ENCODE results near the gene CREB3L2.
"Not testable (repeated sequence)": the region's sequence is repeated elsewhere in the genome, so short reads cannot be mapped to it uniquely, and the experiment has no call there.

CREB3L2 gene

DNA sequence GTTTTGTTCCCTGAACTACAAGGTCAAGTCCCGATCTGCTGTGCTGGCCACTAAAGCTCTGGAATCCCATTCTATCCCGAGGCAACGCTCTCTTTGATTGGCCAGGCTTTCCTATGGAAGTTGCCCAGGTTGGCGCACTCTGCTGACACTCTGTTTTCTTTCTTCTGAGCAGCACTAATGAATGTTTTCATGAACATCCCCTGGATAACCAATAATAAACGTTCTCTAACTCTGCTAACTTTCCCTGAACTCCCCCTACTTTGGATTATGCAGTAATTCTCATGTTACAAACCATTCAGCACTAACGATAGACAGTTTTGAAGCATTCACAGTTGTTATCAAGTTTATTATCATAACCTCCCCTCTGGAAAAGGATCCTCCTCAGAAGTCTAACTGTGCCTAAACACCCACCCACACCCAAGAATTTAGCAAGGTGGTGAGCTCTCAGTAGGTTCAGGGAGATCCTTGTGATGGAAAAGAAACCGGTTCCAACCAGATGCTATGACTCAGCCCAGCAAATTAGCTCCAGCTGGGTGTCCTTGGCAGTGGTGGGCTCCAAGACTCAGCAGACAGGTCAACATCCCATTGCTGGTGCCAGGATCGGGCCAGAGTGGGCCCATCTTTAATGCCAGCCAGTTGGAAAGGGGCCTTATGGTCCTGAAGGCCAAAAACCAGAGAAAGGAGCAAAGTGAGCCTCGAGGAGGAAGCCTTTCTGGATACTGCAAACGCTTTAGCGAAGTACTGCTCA is 68.4 kb downstream of the CREB3L2 start:
- DNase-seq (ENCODE audit: low read depth in 3 of 3) = no peak

DNA sequence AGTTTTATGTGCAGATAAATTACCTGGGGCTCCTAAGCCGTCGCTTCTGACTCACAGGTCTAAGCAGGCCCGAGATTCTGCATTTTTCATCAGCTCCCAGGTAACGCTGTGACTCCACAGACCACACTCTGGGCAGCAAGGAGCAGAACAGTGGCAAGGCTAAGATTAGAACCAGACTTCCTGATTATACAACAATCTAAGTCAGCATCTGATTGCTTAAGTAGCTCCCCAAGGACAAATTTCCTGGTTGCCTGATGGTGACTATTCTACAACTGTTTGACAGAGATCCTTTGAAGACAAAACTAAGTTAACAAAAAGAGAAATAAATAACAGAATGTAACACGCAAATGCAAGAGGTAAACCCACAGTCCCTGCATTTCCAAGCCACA is 69.0 kb downstream of the CREB3L2 start:
- no peak for DNase-seq (ENCODE audit: low read depth in 3 of 3)

DNA sequence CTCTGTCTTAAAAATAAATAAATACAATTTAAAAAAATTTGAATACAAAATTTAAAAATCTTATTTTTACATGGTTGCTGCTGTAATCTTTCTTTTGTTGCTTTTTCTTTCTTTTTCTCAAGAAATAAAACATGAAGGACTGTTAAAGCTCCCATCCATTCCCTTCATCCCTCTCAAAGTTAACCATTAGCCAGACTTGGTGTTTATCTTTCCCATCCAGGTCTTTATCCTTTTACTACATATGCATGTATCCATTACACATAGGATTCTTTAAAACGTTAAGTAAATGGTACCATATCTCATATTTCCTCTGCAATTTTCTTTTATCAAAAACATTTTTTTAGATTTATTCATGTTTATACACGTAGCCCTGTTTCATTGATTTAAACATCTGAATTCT is 70.1 kb downstream of the CREB3L2 start:
- no peak for DNase-seq (ENCODE audit: low read depth in 3 of 3)

DNA sequence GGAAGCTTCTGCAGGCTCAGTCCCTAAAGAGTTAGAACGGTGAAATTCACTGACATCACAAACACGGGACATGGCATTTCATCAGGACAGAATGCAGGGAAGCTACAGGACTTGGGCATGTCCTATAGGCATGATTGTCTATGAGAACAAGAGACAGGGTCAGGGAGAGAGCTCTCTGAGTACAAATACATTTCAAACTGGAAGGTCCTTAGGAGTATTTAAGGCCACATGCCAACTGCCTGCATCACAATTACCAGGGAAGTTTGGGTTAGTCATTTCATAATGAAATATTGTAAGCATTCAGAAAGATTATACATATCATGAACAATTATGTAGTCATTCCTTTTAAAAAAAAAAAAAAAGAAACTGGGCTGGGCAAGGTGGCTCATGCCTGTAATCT is 71.3 kb downstream of the CREB3L2 start:
- DNase-seq (ENCODE audit: low read depth in 3 of 3) = no peak

DNA sequence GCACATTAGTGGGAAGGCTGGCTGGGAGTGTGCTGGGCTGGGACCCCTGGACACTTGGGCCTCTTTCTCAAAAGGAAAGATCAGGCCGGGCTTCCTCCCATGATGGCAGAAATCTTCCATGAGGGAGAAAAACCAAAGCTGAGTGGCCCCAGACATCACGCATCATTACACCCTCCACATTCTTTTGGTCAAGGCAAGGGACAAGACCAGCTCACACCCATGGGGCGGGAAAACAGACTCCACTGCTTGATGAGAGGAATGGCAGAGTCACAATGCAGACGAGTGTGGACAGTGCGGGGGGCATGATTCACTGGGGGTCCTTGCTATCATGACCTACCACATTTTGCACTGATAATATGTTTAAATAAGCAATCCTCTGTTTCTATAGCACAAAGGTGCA is 73.3 kb downstream of the CREB3L2 start:
- no peak for DNase-seq (ENCODE audit: low read depth in 3 of 3)

DNA sequence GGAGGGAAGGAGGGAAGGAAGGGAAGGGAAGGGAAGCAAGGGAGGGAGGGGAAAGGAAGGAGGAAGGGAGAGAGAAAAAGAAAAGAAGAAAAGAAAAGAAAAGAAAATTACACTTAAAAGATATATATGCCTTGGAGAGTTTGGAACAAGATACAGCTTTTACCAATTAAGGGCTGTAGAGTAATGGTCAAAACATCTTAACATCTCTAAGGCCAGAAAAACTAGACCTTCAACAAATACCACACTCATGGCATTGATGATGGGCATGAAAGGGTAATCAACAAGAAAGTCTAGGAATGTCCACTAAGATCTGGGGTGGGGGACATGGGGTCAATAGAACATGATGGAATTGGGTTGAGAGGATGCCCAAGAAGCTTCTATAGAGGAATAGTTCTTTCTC is 74.5 kb downstream of the CREB3L2 start:
- no peak for DNase-seq (ENCODE audit: low read depth in 3 of 3)

DNA sequence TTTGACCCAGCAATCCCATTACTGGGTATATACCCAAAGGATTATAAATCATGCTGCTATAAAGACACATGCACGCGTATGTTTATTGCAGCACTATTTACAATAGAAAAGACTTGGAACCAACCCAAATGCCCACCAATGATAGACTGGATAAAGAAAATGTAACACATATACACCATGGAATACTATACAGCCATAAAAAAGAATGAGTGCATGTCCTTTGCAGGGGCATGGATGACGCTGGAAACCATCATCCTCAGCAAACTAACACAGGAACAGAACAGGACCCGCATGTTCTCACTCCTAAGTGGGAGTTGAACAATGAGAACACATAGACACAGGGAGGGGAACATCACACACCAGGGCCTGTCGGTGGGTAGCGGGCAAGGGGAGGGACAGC is 75.7 kb downstream of the CREB3L2 start:
- DNase-seq (ENCODE audit: low read depth in 3 of 3) = not testable (repeated sequence)

DNA sequence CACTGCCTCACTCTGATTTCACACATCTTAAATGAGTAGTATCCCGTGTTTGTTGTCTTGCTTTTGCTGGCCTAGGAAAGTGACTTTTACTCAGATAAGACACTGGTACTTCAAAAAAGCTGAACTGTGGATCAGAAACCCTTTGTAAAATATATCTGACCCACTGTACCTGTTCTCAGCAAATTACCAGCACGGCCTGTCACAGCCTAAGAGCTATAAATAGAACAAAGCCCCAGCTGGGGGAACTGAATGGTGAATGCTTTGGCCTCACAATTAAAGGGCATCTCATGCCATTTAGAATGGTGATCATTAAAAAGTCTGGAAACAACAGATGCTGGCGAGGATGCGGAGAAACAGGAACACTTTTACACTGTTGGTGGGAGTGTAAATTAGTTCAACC is 76.1 kb downstream of the CREB3L2 start:
- DNase-seq (ENCODE audit: low read depth in 3 of 3) = no peak

DNA sequence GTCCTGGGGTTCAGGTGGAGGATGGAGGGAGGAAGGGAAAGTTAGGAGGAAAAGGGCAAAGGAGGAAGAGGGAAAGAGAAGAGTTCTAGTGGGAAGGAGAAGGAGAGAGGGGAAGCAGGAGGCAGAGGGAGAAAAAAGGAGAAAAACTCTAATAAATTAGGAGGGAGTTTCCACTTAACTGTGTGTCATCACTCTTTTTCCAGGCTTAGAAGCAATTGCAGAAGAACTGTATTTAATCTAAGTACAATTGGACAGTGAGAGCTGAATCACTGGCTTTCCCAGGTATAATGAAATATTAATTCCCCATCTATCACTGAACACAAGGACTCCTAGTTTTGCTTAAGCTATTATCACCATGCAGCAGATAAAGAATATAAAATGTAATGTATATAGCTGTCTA is 76.8 kb downstream of the CREB3L2 start:
- DNase-seq (ENCODE audit: low read depth in 3 of 3) = no peak

DNA sequence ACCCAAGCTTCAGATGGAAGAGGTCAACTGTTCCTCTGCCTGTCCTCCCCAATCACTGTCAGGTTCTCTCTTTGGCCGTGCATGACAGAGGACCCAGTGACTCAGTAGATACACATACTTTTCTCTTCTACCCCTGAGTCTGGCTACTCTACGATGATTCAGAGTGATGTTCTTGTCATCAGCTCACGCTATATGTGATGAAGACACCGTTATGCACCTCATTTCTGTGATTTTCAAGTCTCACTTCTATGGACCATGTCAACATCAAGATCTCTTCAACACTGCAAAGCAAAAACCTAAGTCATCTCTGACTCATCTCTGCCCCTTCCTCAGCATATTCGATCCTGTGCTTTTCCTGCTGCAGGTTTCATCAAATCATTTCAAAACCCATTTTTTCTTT is 78.5 kb downstream of the CREB3L2 start:
- no peak for DNase-seq (ENCODE audit: low read depth in 3 of 3)

DNA sequence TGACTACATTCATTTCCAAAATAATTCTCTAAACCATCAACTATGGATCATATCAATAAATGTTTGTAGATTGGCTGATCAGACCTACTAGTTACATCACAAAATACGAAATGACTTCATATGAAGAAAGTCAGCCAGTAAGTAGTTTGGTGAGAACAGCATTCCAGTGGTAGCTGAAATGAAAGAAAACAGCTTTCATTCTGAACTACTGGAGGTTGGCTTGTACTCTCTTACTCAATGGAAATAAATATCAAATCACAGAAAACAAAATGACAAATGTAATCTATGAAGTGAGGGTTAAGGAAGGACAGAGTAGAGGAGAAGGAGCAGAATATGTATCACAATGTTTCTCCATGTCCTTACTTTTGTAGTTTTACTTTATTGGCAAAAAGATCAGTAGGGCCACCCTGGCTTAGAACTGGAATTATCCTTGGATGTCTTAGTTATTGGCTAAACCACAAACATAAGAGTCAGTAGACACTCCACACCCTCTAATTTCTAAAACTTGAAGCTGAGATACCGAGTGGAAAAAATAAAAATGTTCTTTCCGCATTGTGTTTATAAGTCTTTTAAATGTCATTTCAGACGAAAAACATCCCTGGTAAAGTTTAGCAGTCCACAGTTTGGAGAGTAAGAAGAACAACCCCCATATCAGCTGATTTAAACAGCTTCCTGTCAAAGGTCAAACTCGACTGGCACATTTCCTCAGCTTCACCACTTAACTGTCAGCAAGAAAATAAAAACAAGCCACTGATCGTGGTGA is 81.1 kb downstream of the CREB3L2 start:
- DNase-seq (ENCODE audit: low read depth in 3 of 3) = no peak

DNA sequence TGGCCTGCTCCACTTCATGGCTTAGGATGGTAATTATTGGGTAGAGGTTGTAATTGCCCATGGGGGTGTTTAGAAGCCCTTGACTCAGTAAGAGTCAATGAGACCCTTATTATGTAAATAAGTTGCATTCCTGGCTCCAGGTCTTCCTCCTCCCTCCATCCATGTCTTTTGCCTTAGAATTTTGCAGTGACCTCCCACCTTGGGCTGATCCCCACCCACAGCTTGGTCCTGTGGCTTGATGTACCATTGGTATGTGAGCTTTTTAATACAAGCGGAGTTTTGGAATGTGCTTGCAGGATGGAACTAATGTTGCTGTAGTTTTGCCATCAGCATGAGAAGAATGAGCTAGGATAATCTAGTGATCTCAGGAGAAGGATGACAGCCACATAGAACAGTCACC is 81.9 kb downstream of the CREB3L2 start:
- no peak for DNase-seq (ENCODE audit: low read depth in 3 of 3)

DNA sequence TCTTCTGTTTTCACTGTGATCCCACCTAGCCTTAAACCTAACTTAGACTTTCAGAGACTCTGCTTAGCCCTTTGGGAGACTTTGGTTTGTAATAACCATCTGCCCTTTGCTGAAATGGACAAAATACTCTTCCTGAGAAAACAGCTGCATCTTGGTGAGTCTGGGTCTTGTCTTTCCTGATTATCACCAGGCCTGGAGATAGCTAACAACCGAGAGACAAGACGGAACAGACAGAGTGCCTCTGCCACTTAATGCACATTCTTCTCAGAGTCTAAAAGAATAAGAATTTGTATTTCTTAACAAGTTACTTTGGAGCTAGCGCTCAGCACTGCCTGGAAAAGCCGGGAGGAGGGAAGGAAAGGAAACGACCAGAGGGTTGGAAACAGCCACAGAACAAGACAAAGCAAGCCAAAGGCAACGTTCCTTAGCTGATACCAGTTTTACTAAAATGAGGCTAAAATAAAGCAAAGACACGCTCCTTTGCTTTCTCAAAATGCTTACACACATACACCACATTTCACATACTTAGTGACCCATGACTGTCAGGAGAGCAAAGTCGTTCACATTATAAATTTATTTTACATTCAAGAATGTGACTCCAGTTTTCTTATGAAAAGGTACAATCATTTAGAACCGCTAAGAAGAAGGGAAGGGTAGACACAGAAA is 84.8 kb downstream of the CREB3L2 start:
- DNase-seq (ENCODE audit: low read depth in 3 of 3) = no peak

DNA sequence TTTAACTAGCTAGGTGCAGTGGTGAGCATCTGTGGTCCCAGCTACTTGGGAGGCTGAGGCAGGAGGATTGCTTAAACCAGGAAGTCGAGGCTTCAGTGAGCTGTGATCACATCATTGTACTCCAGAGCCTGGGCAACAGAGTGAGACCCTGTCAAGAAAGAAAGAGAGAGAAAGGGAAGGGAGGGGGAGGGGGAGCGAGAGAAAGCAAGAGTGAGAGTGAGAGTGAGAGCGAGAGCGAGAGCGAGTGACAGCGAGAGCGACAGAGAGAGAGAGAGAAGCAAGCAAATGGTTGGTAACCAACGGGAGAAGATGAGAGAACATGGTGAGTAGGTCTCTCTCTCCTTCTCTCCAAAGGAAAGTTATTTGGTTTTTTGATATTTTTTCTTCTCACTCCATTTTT is 85.3 kb downstream of the CREB3L2 start:
- no peak for DNase-seq (ENCODE audit: low read depth in 3 of 3)

DNA sequence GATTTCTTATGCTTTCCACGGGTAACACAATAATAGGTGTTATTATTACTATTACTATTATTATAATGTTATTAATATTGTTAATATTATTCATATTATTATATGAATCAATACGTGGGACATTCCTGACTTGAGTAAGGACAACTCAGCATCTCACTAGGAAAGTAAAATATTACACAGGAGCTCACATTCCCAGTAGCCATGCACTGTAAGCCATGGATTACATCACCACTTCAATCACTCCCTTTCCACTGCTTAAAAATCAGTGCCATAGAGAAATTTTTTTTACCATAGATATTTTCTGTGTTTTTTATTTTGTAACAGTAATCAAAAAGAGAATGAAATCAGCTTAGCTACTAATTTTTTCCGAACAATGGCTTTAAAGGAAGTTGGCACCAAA is 86.6 kb downstream of the CREB3L2 start:
- no peak for DNase-seq (ENCODE audit: low read depth in 3 of 3)

DNA sequence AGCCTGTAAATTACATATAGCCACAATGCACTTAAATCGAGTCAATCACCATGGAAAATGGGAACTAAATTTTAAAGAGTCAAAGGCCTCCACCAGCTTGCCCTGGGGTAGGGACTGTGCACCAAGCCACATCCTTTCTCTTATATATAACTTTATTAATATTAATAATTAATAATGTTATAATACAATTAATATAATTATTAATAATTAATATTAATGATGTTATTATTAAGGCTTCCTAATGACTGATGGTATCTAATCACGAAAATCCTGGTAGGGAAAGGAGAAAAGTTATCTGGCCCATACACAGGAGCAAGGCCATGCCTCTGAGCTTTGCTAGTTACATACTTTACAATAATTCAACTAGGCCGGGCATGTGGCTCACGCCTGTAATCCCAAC is 87.9 kb downstream of the CREB3L2 start:
- no peak for DNase-seq (ENCODE audit: low read depth in 3 of 3)

DNA sequence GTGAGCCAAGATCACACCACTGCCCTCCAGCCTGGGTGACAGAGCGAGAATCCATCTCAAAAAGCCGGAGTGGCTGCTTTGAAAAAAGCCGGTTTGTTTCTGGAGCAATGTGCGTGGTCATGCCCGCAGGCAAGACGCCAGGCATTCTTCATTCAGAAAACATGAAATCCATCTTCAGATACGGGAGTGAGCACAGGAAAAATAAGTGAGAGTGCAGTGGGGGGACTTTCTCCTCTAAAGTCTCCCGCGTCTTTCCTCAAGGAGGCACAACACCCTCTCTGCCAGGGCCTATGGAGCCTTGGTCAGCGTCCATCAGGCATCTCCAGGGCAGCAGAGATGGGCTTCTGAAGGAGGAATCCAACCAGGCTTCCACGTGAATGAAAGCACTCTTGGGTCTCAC is 92.8 kb downstream of the CREB3L2 start:
- no peak for DNase-seq (ENCODE audit: low read depth in 3 of 3)

DNA sequence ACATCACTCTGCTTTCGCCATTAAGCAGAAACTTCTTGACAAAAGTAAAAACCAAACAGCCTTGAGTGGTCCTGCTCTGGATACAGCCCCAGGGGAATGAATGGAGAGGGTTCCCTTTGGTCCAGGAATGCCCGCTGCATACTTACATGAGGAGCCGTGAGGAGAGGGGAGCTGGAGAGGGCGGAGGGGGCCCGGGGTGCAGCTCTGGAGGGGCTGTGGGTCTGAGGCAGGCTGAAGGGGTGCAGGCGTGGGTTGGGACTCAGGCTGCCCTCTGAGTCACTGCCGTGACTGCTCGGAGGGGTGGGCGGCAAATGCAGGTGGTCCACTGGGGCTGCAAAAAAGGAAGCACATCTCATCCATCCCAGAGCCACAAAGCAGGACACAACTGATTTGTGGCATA is 93.8 kb downstream of the CREB3L2 start:
- no peak for DNase-seq (ENCODE audit: low read depth in 3 of 3)

DNA sequence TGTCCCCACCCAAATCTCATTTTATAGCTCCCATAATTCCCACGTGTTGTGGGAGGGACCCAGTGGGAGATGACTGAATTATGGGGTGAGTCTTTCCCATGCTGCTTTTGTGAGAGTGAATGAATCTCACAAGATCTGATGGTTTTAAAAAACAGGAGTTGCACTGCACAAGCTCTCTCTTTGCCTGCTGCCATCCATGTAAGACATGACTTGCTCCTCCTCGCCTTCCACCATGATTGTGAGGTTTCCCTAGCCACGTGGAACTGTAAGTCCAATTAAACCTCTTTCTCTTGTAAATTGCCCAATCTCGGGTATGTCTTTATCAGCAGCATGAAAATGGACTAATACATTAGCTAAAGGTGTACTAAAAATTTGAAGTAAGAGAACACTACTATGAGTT is 95.2 kb downstream of the CREB3L2 start:
- DNase-seq (ENCODE audit: low read depth in 3 of 3) = not testable (repeated sequence)

DNA sequence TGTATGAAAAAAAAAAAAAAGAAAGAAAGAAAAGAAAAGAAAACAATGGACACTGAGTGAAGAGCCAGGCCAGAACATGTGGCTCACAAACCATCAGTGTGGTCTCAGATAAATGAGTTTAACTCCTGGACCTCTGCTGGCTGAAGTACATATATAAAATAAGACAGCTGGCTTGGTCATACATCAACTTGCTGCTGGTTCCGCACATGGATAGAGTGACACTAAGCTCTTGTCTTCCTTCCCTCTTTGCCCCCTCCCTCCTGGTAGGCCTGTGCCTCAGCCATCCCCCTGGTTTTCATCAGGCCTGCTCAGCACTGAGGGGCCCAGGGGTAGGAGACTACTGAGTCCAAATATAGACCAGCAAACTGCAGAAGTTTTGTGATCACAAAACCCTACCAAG is 97.1 kb downstream of the CREB3L2 start:
- no peak for DNase-seq (ENCODE audit: low read depth in 3 of 3)

DNA sequence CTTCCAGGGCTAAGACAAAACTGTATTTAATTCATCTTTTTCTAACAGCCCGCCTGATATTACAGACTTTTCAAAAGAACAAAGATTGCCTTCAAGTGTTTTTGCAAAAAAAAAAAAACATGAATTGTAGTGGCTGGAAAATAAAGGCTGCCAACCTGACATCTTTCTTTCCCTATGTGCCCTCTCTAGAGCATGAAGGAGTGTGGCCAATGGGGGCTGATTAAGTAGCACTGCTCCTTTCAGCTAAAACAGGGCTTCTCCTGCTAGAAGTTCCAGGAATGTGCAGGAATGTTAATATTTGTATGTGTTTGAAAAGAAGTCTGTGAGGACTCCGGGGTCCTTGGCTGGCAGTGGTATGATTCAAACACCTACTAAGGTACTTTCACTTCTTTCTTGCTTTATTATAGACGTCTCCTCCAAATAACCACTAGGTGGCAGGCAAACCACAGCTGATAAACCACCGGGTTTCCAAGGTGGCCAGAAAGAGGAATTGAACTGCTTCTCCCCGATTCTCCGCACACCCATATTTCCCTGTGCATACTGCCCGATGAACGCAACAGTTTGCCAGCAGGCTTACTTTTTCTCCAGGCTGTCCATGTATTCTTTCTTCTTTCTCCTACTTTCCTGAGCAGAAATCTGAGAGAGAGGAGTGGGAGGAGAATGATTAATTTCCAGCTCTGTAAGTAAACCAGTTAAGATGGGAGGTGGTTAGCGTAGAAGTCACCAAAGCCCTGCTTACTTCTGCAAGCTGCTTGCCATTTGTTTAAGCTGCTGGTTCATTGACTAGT is 98.3 kb downstream of the CREB3L2 start:
- peak; percentile 18 to 52 (median 30) for DNase-seq (ENCODE audit: low read depth in 3 of 3)

DNA sequence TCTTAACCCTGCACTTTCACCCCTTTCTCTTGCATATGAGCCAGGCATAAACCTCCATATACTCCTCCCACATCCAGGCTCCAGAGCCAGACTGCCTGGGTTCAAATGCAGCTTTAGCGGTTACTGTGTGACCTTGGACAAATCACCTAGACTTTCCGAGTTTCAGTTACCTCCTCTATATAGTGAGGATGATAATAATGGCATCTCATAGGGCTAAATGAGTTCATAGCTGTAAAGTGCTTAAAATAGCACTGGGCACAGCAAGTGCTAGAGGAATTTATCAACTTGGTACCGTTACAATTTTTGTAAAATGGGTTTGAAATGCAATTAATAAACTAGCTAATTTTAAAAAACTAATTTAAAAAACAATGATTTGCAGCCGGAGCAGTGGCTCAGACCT is 101.7 kb downstream of the CREB3L2 start:
- DNase-seq (ENCODE audit: low read depth in 3 of 3) = no peak

Measured in stimulated activated CD4-positive, alpha-beta T cell treated with anti-CD3 and anti-CD28 coated beads, TNF-alpha, amount 100 ng/mL, for 4 hours (primary cell).